ENCODE results near the gene THPO.

Gene THPO

GRCh38 chr3:184377882-184378445, at the start of gene THPO:
TSS of gene THPO (minus strand) at chr3:184378207. CDS start at chr3:184376259, 1,948 bp downstream.
- H3K4me3 ChIP-seq (ENCODE audit: low read depth, low read length) = no peak within 1 kb of the TSS

GRCh38 chr3:184426691-184427141, 48.7 kb upstream of the THPO start:
- H3K4me3 ChIP-seq (ENCODE audit: low read depth, low read length) = no peak overlapping the region
- TF ChIP-seq CTCF (IDR thresholded peaks at IDR 0.05; ENCODE audit: low read depth, low read length) = no peak

More at GRCh38 chr3:184377882-184378445, at the start of gene THPO:
- no peak for TF ChIP-seq CTCF (IDR thresholded peaks at IDR 0.05; ENCODE audit: low read depth, low read length)

- no peak overlapping the region for H3K4me3 ChIP-seq (ENCODE audit: low read depth, low read length)
- no peak for TF ChIP-seq CTCF (IDR thresholded peaks at IDR 0.05; ENCODE audit: low read depth, low read length)
These were observed 45.6 kb upstream of the THPO start for GRCh38 chr3:184423561-184423960.

- no peak for TF ChIP-seq CTCF (IDR thresholded peaks at IDR 0.05; ENCODE audit: low read depth, low read length)
- no peak overlapping the region for H3K4me3 ChIP-seq (ENCODE audit: low read depth, low read length)
These were observed 41.2 kb upstream of the THPO start for GRCh38 chr3:184419171-184419570.

GRCh38 chr3:184417619-184418327, 39.8 kb upstream of the THPO start:
- no peak overlapping the region for H3K4me3 ChIP-seq (ENCODE audit: low read depth, low read length)
- TF ChIP-seq CTCF (IDR thresholded peaks at IDR 0.05; ENCODE audit: low read depth, low read length) = peak; percentile 94

GRCh38 chr3:184415203-184415490, 37.1 kb upstream of the THPO start:
- no peak overlapping the region for H3K4me3 ChIP-seq (ENCODE audit: low read depth, low read length)
- TF ChIP-seq CTCF (IDR thresholded peaks at IDR 0.05; ENCODE audit: low read depth, low read length) = no peak

- no peak for TF ChIP-seq CTCF (IDR thresholded peaks at IDR 0.05; ENCODE audit: low read depth, low read length)
These were observed 36.6 kb upstream of the THPO start for GRCh38 chr3:184414418-184415202.

More at GRCh38 chr3:184414418-184415202, 36.6 kb upstream of the THPO start:
- no peak overlapping the region for H3K4me3 ChIP-seq (ENCODE audit: low read depth, low read length)
